ENCODE results near the gene FAM3D.

FAM3D gene

DNA sequence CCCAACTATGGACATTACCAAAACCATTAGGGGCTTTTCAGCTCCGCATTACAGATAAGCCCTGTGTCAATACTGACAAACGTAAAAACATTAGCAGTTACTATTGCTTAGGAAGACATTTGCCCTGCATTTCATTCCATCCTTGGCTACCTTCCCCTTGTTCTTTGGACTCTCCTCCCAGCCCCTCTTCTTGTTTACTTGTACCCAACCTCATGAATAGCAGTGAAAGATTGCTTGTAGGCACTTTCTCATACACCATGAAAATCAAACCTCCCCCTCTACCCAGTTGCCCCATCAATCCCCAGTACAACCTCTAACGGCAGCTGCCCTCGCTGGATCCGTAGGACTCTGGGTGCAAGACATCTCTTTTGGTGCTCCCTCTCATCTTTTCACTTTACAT is 72.5 kb downstream of the FAM3D start:
- no peak for FAIRE-seq

DNA sequence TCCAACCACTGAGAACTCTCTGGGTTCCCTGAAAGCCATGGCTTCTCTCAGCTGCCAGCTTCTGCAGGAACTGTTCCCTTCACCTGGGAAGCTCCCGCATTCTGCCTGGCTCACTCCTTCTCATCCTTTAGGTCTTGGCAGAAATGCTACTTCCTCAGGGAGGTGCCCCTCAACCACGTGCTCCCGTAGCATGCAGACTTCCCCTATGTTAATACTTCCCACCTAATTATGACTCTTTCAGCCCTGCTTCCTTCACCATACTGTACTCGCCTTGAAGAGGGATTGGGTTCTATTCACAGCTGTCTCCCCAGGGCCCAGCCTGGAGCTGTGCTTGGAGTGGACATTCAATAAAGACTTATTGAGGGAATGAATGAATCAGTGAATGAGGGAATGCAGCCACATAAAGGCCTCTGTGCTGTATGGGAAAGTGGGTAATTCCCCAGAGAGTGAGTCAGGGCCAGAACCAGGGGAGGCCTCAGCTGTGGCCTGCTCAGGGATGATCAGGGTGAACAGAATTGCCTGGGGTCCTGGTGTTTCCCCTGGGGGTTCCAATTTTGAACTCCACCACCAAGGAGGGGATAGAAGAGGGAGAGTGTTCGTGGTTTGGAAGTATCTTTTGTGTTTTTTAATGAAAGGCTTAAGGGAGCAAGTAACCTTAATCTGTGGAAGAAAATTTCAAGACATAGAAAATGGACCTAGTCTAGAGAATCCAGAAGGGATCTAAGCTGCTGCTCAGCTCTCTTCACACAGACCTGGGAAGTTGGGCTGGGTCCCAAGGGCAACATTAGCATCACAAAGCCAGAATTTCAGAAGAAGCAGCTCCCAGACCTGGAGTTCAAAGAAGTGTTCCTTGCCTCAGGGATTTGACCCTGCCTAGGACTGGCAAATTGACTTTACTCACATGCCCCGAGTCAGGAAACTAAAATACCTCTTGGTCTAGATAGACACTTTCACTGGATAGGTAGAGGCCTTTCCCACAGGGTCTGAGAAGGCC is 74.8 kb downstream of the FAM3D start:
- TF ChIP-seq POLR2A (IDR thresholded peaks at IDR 0.05; ENCODE audit: low read depth, low read length) = no peak
- DNase-seq (ENCODE audit: insufficient read length, low spot score) (no peak), FAIRE-seq (no peak)

More for the DNA sequence above, 72.5 kb downstream of the FAM3D start:
- no peak for TF ChIP-seq POLR2A (IDR thresholded peaks at IDR 0.05; ENCODE audit: low read depth, low read length)
- DNase-seq (ENCODE audit: insufficient read length, low spot score) = no peak

DNA sequence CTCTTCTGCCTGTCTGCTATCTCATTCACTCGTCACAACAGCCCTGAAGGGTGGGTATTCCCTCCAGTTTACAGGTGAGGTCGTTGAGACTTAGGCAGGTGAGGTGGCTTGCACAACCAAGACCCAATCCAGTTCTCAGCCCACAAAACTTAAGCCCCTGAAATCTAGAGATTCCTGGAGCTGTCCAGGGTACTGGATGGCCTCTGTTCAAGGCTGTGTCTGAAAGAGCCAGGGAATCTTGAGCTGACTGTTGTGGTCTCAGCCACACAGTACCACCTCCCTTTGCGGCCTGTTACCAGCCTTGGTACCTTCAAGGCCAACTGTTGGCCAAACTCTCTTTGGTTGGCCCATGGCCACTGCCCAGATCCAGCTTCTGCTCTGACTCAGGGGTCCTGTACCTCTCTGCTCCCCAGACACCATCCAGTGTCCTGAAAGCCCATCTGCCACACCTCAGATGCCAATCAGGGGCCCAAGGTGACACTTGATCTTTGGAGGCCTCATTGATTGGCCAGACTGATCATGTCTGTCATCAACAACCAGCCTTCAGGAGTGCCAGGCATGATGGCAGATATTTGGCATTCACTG is 78.5 kb downstream of the FAM3D start:
- FAIRE-seq (no peak), DNase-seq (ENCODE audit: insufficient read length, low spot score) (peak; percentile 35)
- TF ChIP-seq POLR2A (IDR thresholded peaks at IDR 0.05; ENCODE audit: low read depth, low read length) = no peak

DNA sequence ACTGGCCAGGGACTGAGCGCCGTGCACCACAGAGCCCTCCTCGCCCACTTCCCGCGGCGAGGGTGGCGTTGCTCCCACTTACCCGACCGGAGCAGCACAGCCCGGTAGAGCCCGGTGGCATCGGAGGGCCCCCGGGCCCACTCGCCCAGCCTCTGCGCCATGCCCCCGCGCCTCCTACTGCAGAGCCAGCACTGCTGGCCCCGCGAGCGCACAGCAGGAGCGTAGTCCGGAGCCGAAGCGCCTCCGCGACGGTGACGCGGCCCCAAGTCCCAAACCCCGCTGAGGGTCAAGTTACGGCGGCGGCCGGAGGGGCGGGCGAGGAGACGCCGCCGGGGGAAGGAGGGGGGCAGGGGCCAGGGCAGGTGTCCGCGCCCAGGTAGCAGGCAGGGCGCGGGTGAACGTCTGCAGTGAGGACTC is 79.8 kb downstream of the FAM3D start:
- DNase-seq (ENCODE audit: insufficient read length, low spot score) (no peak), FAIRE-seq (no peak)
- no peak for TF ChIP-seq POLR2A (IDR thresholded peaks at IDR 0.05; ENCODE audit: low read depth, low read length)

DNA sequence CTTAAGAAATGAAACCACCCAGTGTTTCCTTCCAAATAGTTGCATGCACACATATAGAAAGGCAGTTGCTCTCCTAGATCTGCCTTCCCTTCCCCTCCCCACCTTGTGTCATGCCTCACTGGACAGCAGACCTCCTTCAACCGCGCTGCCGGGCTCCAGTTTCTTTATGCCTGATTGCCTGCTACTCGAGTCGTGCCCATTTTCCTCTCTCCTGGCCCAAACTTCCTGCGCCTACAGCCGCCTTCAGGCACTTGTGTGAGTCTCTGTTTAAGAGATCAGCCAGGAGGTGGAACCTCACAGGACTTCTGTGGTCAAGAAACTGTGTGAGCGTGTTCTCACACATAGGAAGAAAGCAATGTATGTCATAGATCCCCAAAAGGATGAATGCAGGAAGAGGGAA is 80.6 kb downstream of the FAM3D start:
- no peak for DNase-seq (ENCODE audit: insufficient read length, low spot score)
- TF ChIP-seq POLR2A (IDR thresholded peaks at IDR 0.05; ENCODE audit: low read depth, low read length) = no peak
- FAIRE-seq = no peak

DNA sequence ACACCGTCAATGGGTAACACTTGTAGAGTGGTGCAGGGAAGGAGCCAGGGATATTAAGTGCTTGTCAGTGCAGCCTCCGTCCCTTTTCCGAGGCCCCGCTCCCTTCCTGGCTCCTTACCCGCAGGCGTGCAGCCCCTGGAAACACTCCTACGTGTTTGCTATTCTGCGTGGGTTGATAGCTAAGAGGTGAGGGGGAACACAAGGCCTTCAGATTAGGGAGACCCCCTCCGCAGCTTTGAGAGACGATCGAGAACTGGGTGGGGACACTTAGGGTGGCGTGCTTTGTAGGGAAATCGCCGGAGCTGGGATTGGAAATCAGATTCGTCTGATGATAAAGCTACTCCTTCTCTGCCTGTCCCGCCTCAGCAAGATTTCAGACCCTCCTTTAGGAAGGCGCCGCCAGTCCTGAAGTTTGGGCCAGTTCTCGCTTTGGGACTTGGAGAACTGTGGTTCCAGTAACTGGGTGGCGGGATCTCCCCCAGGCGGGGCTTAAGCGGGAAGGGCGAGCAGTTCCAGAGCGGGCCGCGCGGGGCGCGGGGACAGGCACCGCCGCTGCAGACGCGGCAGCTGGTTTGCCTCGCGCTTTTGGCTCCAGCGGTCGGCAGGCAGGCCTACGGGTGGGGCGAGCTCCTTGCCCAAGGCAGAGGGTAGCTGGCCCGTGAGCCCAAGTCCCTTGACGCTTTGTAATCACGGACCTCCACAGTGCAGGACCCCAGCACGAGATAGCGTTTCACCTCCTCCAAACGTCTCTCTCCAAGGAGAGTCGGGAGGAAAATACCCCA is 81.4 kb downstream of the FAM3D start:
- DNase-seq (ENCODE audit: insufficient read length, low spot score) (peak; percentile 94), FAIRE-seq (no peak)
- TF ChIP-seq POLR2A (IDR thresholded peaks at IDR 0.05; ENCODE audit: low read depth, low read length) = no peak

DNA sequence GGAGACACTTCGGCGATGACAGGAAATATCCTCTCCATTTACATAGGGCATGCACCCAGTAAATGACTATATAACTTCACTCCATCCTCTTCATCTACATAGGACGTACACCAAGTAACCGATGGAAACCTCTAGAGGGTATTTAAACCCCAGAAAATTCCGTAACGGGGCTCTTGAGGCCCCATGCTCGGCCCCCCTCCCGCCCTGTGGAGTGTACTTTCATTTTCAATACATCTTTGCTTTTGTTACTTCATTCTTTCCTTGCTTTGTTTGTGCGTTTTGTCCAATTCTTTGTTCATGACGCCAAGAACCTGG is 81.9 kb downstream of the FAM3D start:
- TF ChIP-seq POLR2A (IDR thresholded peaks at IDR 0.05; ENCODE audit: low read depth, low read length) = no peak
- FAIRE-seq (no peak), DNase-seq (ENCODE audit: insufficient read length, low spot score) (no peak)

Data from H54 (cell line).